ENCODE measurements around the gene TUBB8B.
"Not testable (repeated sequence)": the region's sequence is repeated elsewhere in the genome, so short reads cannot be mapped to it uniquely, and the experiment has no call there.

The TUBB8B gene

GRCh38 chr18:11383-12274 lies 37.8 kb downstream of the TUBB8B start:
- not testable (repeated sequence) for H3K27me3 ChIP-seq (ENCODE audit: low read depth, low read length); H3K36me3 ChIP-seq (ENCODE audit: control insufficient read depth in 1 of 2, insufficient read depth in 2 of 2, low read length in 2 of 2); H3K4me1 ChIP-seq (ENCODE audit: control insufficient read depth in 1 of 2, insufficient read depth in 2 of 2, low read length in 2 of 2); H3K27ac ChIP-seq (ENCODE audit: low read length); H3K9me3 ChIP-seq (ENCODE audit: control insufficient read depth in 1 of 2, low read length in 2 of 2); H3K4me3 ChIP-seq (ENCODE audit: low read depth in 1 of 2, low read length in 2 of 2)

GRCh38 chr18:10624-11184 lies 38.7 kb downstream of the TUBB8B start:
- H3K9me3 ChIP-seq (ENCODE audit: control insufficient read depth in 1 of 2, low read length in 2 of 2); H3K4me1 ChIP-seq (ENCODE audit: control insufficient read depth in 1 of 2, insufficient read depth in 2 of 2, low read length in 2 of 2); H3K36me3 ChIP-seq (ENCODE audit: control insufficient read depth in 1 of 2, insufficient read depth in 2 of 2, low read length in 2 of 2); H3K27me3 ChIP-seq (ENCODE audit: low read depth, low read length); H3K4me3 ChIP-seq (ENCODE audit: low read depth in 1 of 2, low read length in 2 of 2); H3K27ac ChIP-seq (ENCODE audit: low read length): not testable (repeated sequence)

GRCh38 chr18:9937-10336 lies 39.5 kb downstream of the TUBB8B start:
- H3K4me3 ChIP-seq (ENCODE audit: low read depth in 1 of 2, low read length in 2 of 2); H3K4me1 ChIP-seq (ENCODE audit: control insufficient read depth in 1 of 2, insufficient read depth in 2 of 2, low read length in 2 of 2); H3K27ac ChIP-seq (ENCODE audit: low read length); H3K36me3 ChIP-seq (ENCODE audit: control insufficient read depth in 1 of 2, insufficient read depth in 2 of 2, low read length in 2 of 2); H3K27me3 ChIP-seq (ENCODE audit: low read depth, low read length); H3K9me3 ChIP-seq (ENCODE audit: control insufficient read depth in 1 of 2, low read length in 2 of 2): not testable (repeated sequence)

Measured in muscle layer of duodenum (tissue), 2 donors.